ENCODE results near the gene RMI1.

GRCh38 chr9:83969602-83970001, 11.0 kb upstream of the RMI1 start:
- TF ChIP-seq POLR2A (IDR thresholded peaks at IDR 0.05) = no peak
- TF ChIP-seq CTCF (IDR thresholded peaks at IDR 0.05) = no peak
